ENCODE data around the gene PON1. TPM values are rescaled to one million over a fixed set of nuclear protein-coding genes. Genes with fewer than 3 reads are reported as not detected.

PON1 gene
- total RNA-seq (2022; extraction: Qiagen RNA extraction; ENCODE audit: low read depth) = 0.44 to 1.0 TPM (median 0.66 TPM) in 5 replicates

GRCh38 chr7:95324431-95324830, at the start of gene PON1:
TSS of gene PON1 (minus strand) at chr7:95324532. CDS start at chr7:95324475, 57 bp downstream.

Other genes with a start within 250 kb of the PON1 start
- gene PON3, start 71.8 kb upstream of the PON1 start, total RNA-seq (2022; extraction: Qiagen RNA extraction; ENCODE audit: low read depth) = 27.0 to 38.0 TPM (median 34.3 TPM) in 5 replicates
- gene PON2, start 110.5 kb upstream of the PON1 start, total RNA-seq (2022; extraction: Qiagen RNA extraction; ENCODE audit: low read depth) = 189 to 327 TPM (median 313 TPM) in 5 replicates
- 0.20 to 0.43 TPM (median 0.39 TPM) in 4 of 5 replicates, not detected in the other for gene ASB4, start 161.4 kb upstream of the PON1 start, total RNA-seq (2022; extraction: Qiagen RNA extraction; ENCODE audit: low read depth)

All from A549 treated with RU486 at 1 μM for 4 hours (cell line).